Activated T-cell treated with anti-CD3 and anti-CD28 coated beads, Interleukin-2, amount 50 U/mL, for 1 hour (primary cell): ENCODE data around the gene WLS.

Experiments
- DNase-seq: peaks from one replicate; pipeline ENCODE4 v3.0.0-alpha.2; 2020

The WLS gene

DNA sequence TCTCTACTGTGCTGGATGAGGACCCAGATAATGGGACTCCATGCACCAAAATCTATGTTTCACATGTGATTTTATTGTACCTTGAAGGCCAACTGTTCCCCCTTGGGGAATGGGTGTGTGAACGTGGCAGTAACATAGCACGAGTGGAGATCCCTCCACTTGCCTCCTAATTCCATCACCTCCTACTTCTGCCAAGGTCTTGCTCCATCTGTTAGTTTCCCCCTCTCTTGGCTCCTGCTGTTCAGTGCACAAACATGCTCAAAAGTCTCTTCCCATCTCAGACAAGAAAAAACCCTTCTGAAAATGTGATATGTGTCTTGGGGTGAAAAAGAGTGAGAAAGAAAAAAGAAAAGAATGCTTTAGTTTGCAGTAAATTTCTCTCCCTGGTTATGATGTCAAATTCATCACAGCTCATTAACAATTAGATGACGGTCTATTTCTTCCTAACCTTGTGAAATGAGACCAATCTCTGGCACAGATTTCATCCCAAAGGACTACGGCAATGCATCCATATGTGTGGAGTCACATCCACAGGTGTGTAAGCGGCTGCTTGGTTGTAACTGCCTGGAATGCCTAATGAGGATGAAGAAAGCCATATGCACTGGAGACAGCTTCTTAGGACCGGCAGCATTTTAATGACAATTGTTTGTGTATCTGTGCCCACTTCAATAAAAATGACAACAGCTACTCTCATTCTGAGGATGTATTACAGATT is 102.6 kb downstream of the WLS start:
- DNase-seq: no peak

- no peak for DNase-seq
Observed at GRCh38 chr1:68128820-68129219, 103.5 kb downstream of the WLS start.

- no peak for DNase-seq
Observed at GRCh38 chr1:68128157-68128556, 104.2 kb downstream of the WLS start.

DNA sequence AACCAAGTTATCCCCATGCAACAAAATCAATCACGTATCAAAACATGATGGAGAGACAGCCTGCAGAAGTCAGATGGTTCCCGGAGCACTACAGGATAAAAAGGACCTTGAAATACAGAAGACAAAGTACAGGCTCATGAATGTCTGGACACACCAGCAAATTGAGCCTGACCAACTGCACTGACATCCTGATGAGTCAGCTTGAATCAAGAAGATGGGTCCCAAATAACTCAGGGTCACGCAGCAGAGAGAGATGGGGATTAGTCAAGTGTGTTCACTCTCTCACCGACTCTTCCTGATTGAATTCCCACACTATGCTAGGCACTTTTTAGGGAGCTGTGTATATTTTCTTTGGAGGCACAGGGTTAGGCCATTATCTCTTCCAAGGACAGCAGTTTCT is 110.8 kb downstream of the WLS start:
- DNase-seq: no peak

GRCh38 chr1:68120136-68120791 is 112.1 kb downstream of the WLS start:
- DNase-seq: no peak

GRCh38 chr1:68119445-68119844 is 112.9 kb downstream of the WLS start:
- no peak for DNase-seq

- DNase-seq: no peak
Observed at GRCh38 chr1:68117416-68117815, 114.9 kb downstream of the WLS start.

- no peak for DNase-seq
Observed at GRCh38 chr1:68116643-68117235, 115.6 kb downstream of the WLS start.

GRCh38 chr1:68115308-68115707 is 117.0 kb downstream of the WLS start:
- DNase-seq: no peak

GRCh38 chr1:68113966-68114365 is 118.4 kb downstream of the WLS start:
- no peak for DNase-seq

- DNase-seq: no peak
Observed at GRCh38 chr1:68112835-68113243, 119.5 kb downstream of the WLS start.

- no peak for DNase-seq
Observed at GRCh38 chr1:68111519-68112436, 120.5 kb downstream of the WLS start.

GRCh38 chr1:68107771-68108170 is 124.6 kb downstream of the WLS start:
- no peak for DNase-seq

- no peak for DNase-seq
Observed at GRCh38 chr1:68103884-68104554, 128.3 kb downstream of the WLS start.

GRCh38 chr1:68103011-68103545 is 129.2 kb downstream of the WLS start:
- DNase-seq: no peak

- no peak for DNase-seq
Observed at GRCh38 chr1:68101829-68102228, 130.5 kb downstream of the WLS start.

DNA sequence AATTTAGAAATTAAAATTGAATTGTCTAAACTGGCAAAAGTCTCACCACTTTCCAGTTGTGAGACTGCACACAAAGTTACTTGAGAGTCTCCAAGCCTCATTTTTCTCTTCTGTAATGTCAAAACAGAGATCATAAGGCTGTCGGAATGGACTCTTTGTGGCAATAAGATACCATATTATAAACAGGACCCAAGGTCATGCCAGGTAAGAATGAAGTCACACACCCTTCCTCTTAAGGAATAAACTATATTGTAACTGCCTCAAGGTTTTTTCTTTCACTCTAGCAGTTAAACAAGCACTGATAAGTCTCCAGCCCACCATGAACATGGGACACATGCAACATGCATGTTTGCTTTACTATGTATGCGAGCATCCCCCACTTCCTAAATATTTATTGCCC is 131.8 kb downstream of the WLS start:
- no peak for DNase-seq

DNA sequence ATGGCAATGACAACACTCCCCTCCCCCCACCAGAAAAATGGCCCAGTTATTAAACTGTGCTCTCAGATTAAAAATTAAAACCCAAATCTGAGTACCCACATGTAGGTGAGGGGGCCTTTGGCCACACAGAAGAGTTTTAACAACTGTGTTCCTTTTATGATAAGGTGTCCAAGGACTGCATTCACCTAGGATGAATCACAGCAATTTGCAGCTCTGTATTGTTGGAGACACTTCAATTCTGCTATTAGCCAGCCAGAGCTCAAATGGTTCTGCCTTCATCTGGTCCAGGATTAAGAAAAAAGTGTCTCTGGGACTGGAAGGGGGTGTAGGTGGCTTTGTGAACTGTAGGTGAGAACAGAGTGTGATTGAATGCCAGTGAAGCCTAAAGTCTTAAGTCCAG is 138.6 kb downstream of the WLS start:
- no peak for DNase-seq

- DNase-seq: no peak
Observed at GRCh38 chr1:68087184-68087583, 145.1 kb downstream of the WLS start.

GRCh38 chr1:68085752-68086151 is 146.6 kb downstream of the WLS start:
- no peak for DNase-seq

DNA sequence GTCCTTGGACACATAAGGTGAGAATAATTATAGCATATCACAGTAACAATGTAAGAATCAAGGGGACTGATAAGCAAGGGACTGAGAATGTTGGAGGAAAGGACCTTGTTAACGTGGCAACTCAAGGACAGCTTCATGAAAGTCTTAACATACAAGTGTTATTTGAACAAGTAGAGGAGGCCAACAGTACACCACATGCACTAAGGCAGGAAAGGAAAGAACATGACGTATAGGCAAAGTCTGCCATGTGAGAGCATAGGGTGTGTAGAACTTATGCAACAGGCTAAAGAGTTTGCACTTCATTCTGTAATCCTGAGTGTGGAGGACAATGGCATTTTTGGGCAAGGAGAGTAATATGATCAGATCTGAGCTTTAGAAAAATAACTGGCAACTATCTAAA is 148.6 kb downstream of the WLS start:
- no peak for DNase-seq

- DNase-seq: no peak
Observed at GRCh38 chr1:68081775-68082283, 150.5 kb downstream of the WLS start.
